H54 (cell line): Measurements from ENCODE around the gene TTC23L.
"Not testable (repeated sequence)": the region's sequence is repeated elsewhere in the genome, so short reads cannot be mapped to it uniquely, and the experiment has no call there.

Experiments
- DNase-seq: peaks from one replicate; pipeline ENCODE4 v3.0.0; 2011; ENCODE audit warnings: low spot score, mixed read lengths; ENCODE audit not compliant: insufficient read length
- FAIRE-seq: peaks from 3 replicates; lab custom pipeline; 2011; peaks lifted over from hg19 to GRCh38; lab: Jason Lieb, UNC
- POLR2A ChIP-seq: IDR thresholded peaks from 2 replicates; pipeline ENCODE4 v1.6.1; 2011; ENCODE audit warnings: low read depth, mild to moderate bottlenecking, low read length

The TTC23L gene

GRCh38 chr5:34903260-34903659 is 64.3 kb downstream of the TTC23L start:
- FAIRE-seq = no peak
- TF ChIP-seq POLR2A = no peak
- no peak for DNase-seq

GRCh38 chr5:34905564-34905963 is 66.6 kb downstream of the TTC23L start:
- no peak for TF ChIP-seq POLR2A
- DNase-seq (no peak), FAIRE-seq (no peak)

GRCh38 chr5:34913072-34913471 is 74.1 kb downstream of the TTC23L start:
- FAIRE-seq = no peak
- DNase-seq = no peak
- no peak for TF ChIP-seq POLR2A

- FAIRE-seq = peak; percentile 30
- no peak for TF ChIP-seq POLR2A
- no peak for DNase-seq
These were observed 75.7 kb downstream of the TTC23L start for GRCh38 chr5:34914671-34915138.

- FAIRE-seq (peak; percentile 97), DNase-seq (peak; percentile 93)
- TF ChIP-seq POLR2A = peak; percentile 54; the same call in 1 of the 2 replicates
These were observed 76.3 kb downstream of the TTC23L start, which contains the start of the genes BRIX1 and RAD1 for GRCh38 chr5:34915139-34915855. Gene BRIX1 (plus strand): TSS chr5:34915711. CDS start chr5:34915739, 28 bp downstream. Gene RAD1 (minus strand): TSS chr5:34915504. CDS start chr5:34914892, 612 bp downstream.

GRCh38 chr5:34915856-34916192 is 76.9 kb downstream of the TTC23L start:
- TF ChIP-seq POLR2A = no peak
- DNase-seq (no peak), FAIRE-seq (no peak)

GRCh38 chr5:34916518-34916917 is 77.6 kb downstream of the TTC23L start:
- DNase-seq (no peak), FAIRE-seq (peak; percentile 15)
- no peak for TF ChIP-seq POLR2A

- FAIRE-seq = no peak
- no peak for TF ChIP-seq POLR2A
- DNase-seq = no peak
These were observed 79.1 kb downstream of the TTC23L start for GRCh38 chr5:34918025-34918424.

- no peak for TF ChIP-seq POLR2A
- DNase-seq (no peak), FAIRE-seq (no peak)
These were observed 80.1 kb downstream of the TTC23L start for GRCh38 chr5:34919077-34919476.

GRCh38 chr5:34923256-34923655 is 84.3 kb downstream of the TTC23L start:
- FAIRE-seq, DNase-seq: not testable (repeated sequence)

- FAIRE-seq (peak; percentile 100), DNase-seq (peak; percentile 78)
- TF ChIP-seq POLR2A = no peak
These were observed 84.9 kb downstream of the TTC23L start for GRCh38 chr5:34923694-34924461.

- DNase-seq (no peak), FAIRE-seq (no peak)
- no peak for TF ChIP-seq POLR2A
These were observed 85.5 kb downstream of the TTC23L start for GRCh38 chr5:34924462-34924765.

- FAIRE-seq (peak; percentile 69), DNase-seq (no peak)
- TF ChIP-seq POLR2A = no peak
These were observed 87.4 kb downstream of the TTC23L start for GRCh38 chr5:34926318-34926888.

GRCh38 chr5:34927785-34928184 is 88.8 kb downstream of the TTC23L start:
- FAIRE-seq (no peak), DNase-seq (no peak)
- TF ChIP-seq POLR2A = no peak
